ENCODE results near the gene SEPTIN12.

- TF ChIP-seq, protein P1, sequence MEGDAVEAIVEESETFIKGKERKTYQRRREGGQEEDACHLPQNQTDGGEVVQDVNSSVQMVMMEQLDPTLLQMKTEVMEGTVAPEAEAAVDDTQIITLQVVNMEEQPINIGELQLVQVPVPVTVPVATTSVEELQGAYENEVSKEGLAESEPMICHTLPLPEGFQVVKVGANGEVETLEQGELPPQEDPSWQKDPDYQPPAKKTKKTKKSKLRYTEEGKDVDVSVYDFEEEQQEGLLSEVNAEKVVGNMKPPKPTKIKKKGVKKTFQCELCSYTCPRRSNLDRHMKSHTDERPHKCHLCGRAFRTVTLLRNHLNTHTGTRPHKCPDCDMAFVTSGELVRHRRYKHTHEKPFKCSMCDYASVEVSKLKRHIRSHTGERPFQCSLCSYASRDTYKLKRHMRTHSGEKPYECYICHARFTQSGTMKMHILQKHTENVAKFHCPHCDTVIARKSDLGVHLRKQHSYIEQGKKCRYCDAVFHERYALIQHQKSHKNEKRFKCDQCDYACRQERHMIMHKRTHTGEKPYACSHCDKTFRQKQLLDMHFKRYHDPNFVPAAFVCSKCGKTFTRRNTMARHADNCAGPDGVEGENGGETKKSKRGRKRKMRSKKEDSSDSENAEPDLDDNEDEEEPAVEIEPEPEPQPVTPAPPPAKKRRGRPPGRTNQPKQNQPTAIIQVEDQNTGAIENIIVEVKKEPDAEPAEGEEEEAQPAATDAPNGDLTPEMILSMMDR (IDR thresholded peaks at IDR 0.05; ENCODE audit: low read length), result no peak
- TF ChIP-seq EZH2 (IDR thresholded peaks at IDR 0.05; ENCODE audit: borderline replicate concordance, low read length), result no peak
Observed at GRCh38 chr16:4763791-4764190, 24.4 kb downstream of the SEPTIN12 start.

Data from OCI-LY1 (cell line).